SK-N-SH treated with all-trans-retinoic acid at 6 μM for 48 hours (cell line): ENCODE data around the gene NTMT1.

Experiments
- ESRRG ChIP-seq: fragments of 250-450 bp; sonication (Bioruptor Pico); IDR thresholded peaks from 2 replicates; pipeline ENCODE4 v1.6.1; 2021; ENCODE audit warnings: mild to moderate bottlenecking
- PPARA ChIP-seq: fragments of 250-450 bp; sonication (Bioruptor Pico); IDR thresholded peaks from 2 replicates; pipeline ENCODE4 v1.5.0; 2020; ENCODE audit warnings: mild to moderate bottlenecking, borderline replicate concordance
- ZFP3 ChIP-seq: fragments of 250-450 bp; sonication (Bioruptor Pico); IDR thresholded peaks from 2 replicates; pipeline ENCODE4 v1.5.0; 2020; ENCODE audit warnings: mild to moderate bottlenecking, moderate library complexity

DNA sequence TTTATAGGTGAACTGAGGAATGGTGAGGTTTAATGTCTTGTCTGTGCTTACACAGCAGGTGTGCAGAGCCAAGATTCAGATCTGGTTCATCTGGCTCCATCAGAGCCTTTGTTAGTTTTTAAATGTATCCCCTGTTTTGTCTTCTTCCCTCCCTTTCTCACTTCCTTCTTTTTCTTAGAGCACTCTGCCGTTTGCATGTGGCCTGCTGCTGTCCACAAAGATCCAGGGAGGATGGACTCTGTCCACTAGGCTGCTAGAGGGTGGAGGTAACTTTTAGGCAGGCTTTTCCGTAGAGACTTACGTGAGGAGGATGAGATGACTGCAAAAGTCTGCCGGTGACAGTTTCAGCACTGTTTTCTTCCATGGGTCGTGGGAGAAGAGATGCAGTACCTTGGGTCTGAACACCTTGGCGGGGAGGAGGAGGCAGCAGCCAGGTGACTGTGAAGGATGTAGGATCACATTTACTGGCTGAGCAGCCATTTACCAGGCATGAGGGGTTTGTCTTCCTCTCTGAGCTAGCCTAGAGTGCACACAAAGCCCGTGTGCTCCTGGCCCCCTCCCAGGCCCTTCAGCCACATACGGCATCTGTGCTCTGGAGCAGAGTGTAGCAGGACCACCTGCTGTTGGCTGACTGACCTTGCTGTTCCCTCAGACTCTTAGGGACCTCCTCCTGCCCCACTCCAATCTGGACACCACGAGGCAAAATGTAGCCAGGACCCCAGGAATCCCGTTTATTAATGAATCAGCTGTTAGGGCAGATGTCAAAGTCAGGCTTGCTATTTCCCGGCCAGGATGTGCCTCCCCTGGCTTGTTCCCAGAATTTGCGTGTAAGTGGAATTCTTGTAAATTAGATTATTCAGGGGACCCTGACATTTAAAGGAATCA is 1.8 kb downstream of the NTMT1 start:
- TF ChIP-seq PPARA (CRISPR knock-in tag) (no peak), ESRRG (CRISPR knock-in tag) (no peak), ZFP3 (CRISPR knock-in tag) (no peak)
